ENCODE measurements around the gene PPP2R2C.

GRCh38 chr4:6324461-6324998 is 147.9 kb downstream of the PPP2R2C start:
- no peak for TF ChIP-seq POLR2A (IDR thresholded peaks at IDR 0.05)
- TF ChIP-seq POLR2AphosphoS5 (IDR thresholded peaks at IDR 0.05): no peak

All from prostate gland (tissue), 1 donor.